SK-N-MC (cell line): ENCODE measurements around the gene UCP3.

ENCODE experiments used
- DNase-seq: peaks from one replicate; pipeline ENCODE4 v3.0.0-alpha.2; 2011; ENCODE audit warnings: low read depth, low spot score
- H3K27ac ChIP-seq: fragments of 200-600 bp; sonication (generic); 2 replicates; pipeline ENCODE4 v1.5.1; 2016; ENCODE audit warnings: mixed run types
- H3K36me3 ChIP-seq: fragments of 200-600 bp; sonication (generic); 2 replicates; pipeline ENCODE4 v1.6.1; 2017; ENCODE audit warnings: antibody characterized with exemption, low read length, mixed read lengths; ENCODE audit not compliant: insufficient read depth
- H3K4me3 ChIP-seq: fragments of 200-600 bp; sonication (generic); 2 replicates; pipeline ENCODE4 v1.5.1; 2016
- H3K9ac ChIP-seq: fragments of 200-600 bp; sonication (generic); 2 replicates; pipeline ENCODE4 v1.8.0; 2017; ENCODE audit warnings: mixed run types, mixed read lengths; ENCODE audit not compliant: insufficient read length
- H3K9me3 ChIP-seq: fragments of 200-600 bp; sonication (generic); 2 replicates; pipeline ENCODE4 v1.6.1; 2017; ENCODE audit warnings: low read depth, mild to moderate bottlenecking, antibody characterized with exemption, low read length, moderate library complexity, mixed read lengths
- EZH2 ChIP-seq: fragments of 200-600 bp; sonication (generic); IDR thresholded peaks from one replicate; pipeline ENCODE4 v1.6.1; 2017; ENCODE audit warnings: antibody characterized with exemption
- FOXP2 ChIP-seq: optimal IDR thresholded peaks from 2 replicates; pipeline ENCODE3; 2011; ENCODE audit warnings: mild to moderate bottlenecking, moderate library complexity; ENCODE audit not compliant: insufficient read depth; ENCODE audit errors: extremely low read length, control extremely low read depth
- POLR2AphosphoS5 ChIP-seq: IDR thresholded peaks from 2 replicates; pipeline ENCODE4 v1.6.1; 2012; ENCODE audit warnings: mild to moderate bottlenecking, low read depth, low read length, borderline replicate concordance

UCP3 gene

GRCh38 chr11:74021998-74022397, 13.1 kb upstream of the UCP3 start:
- no peak overlapping the region for H3K27ac ChIP-seq
- no peaks in the 10 kb centered on the region for H3K9me3 ChIP-seq
- no peaks in the 10 kb centered on the region; the same call in 1 of the 2 replicates for H3K36me3 ChIP-seq
- H3K4me3 ChIP-seq, result no peak overlapping the region
- DNase-seq, result no peak
- TF ChIP-seq EZH2, result no peak
- TF ChIP-seq POLR2AphosphoS5, result no peak
- no peak for TF ChIP-seq FOXP2
- no peak overlapping the region for H3K9ac ChIP-seq

- H3K9ac ChIP-seq, result no peak overlapping the region
- TF ChIP-seq EZH2 (no peak), POLR2AphosphoS5 (no peak), FOXP2 (no peak)
- H3K9me3 ChIP-seq, result no peaks in the 10 kb centered on the region
- H3K4me3 ChIP-seq, result no peak overlapping the region
- H3K36me3 ChIP-seq, result no peaks in the 10 kb centered on the region; the same call in 1 of the 2 replicates
- no peak for DNase-seq
- no peak overlapping the region for H3K27ac ChIP-seq
These were observed 11.7 kb upstream of the UCP3 start for GRCh38 chr11:74020539-74020938.

GRCh38 chr11:74019860-74020259, 11.0 kb upstream of the UCP3 start:
- H3K4me3 ChIP-seq, result no peak overlapping the region
- no peak overlapping the region for H3K9ac ChIP-seq
- no peak for TF ChIP-seq POLR2AphosphoS5
- no peak for TF ChIP-seq EZH2
- no peak for TF ChIP-seq FOXP2
- no peaks in the 10 kb centered on the region; the same call in 1 of the 2 replicates for H3K36me3 ChIP-seq
- H3K27ac ChIP-seq, result no peak overlapping the region
- no peak for DNase-seq
- H3K9me3 ChIP-seq, result no peaks in the 10 kb centered on the region

- TF ChIP-seq POLR2AphosphoS5 (no peak), EZH2 (no peak), FOXP2 (no peak)
- H3K9ac ChIP-seq, result no peak overlapping the region
- no peak overlapping the region for H3K27ac ChIP-seq
- no peaks in the 10 kb centered on the region; the same call in 1 of the 2 replicates for H3K36me3 ChIP-seq
- no peaks in the 10 kb centered on the region for H3K9me3 ChIP-seq
- DNase-seq, result no peak
- H3K4me3 ChIP-seq, result no peak overlapping the region
These were observed 10.3 kb upstream of the UCP3 start for GRCh38 chr11:74019104-74019738.

GRCh38 chr11:74018331-74019005, 9.6 kb upstream of the UCP3 start:
- TF ChIP-seq FOXP2 (no peak), POLR2AphosphoS5 (no peak), EZH2 (no peak)
- H3K27ac ChIP-seq, result no peak overlapping the region
- no peaks in the 10 kb centered on the region for H3K9me3 ChIP-seq
- H3K36me3 ChIP-seq, result no peaks in the 10 kb centered on the region; the same call in 1 of the 2 replicates
- DNase-seq, result no peak
- H3K4me3 ChIP-seq, result no peak overlapping the region
- no peak overlapping the region for H3K9ac ChIP-seq

GRCh38 chr11:74017631-74018030, 8.7 kb upstream of the UCP3 start:
- TF ChIP-seq FOXP2, result no peak
- TF ChIP-seq POLR2AphosphoS5, result no peak
- TF ChIP-seq EZH2, result no peak
- Histone ChIP-seq H3K27ac (no peak overlapping the region), H3K36me3 (no peaks in the 10 kb centered on the region; the same call in 1 of the 2 replicates), H3K9ac (no peak overlapping the region), H3K9me3 (no peaks in the 10 kb centered on the region), H3K4me3 (no peak overlapping the region)
- no peak for DNase-seq

- Histone ChIP-seq H3K27ac (no peak overlapping the region), H3K9ac (no peak overlapping the region), H3K4me3 (no peak overlapping the region), H3K36me3 (no peaks in the 10 kb centered on the region; the same call in 1 of the 2 replicates), H3K9me3 (no peaks in the 10 kb centered on the region)
- DNase-seq, result no peak
- TF ChIP-seq FOXP2 (no peak), EZH2 (no peak), POLR2AphosphoS5 (no peak)
These were observed 7.2 kb upstream of the UCP3 start for GRCh38 chr11:74015919-74016684.

GRCh38 chr11:74014880-74015279, 6.0 kb upstream of the UCP3 start:
- no peaks in the 10 kb centered on the region; the same call in 1 of the 2 replicates for H3K36me3 ChIP-seq
- no peak overlapping the region for H3K4me3 ChIP-seq
- TF ChIP-seq POLR2AphosphoS5 (no peak), EZH2 (no peak), FOXP2 (no peak)
- H3K9me3 ChIP-seq, result no peaks in the 10 kb centered on the region
- H3K27ac ChIP-seq, result no peak overlapping the region
- H3K9ac ChIP-seq, result no peak overlapping the region
- no peak for DNase-seq
